Neural progenitor cell (in vitro differentiated cells): ENCODE measurements around the gene NPFFR2.

Source experiments
- CTCF ChIP-seq: fragments of 200-600 bp; sonication (generic); IDR thresholded peaks from 2 replicates; pipeline ENCODE4 v1.5.1; 2017; ENCODE audit warnings: antibody characterized with exemption, mild to moderate bottlenecking
- EZH2phosphoT487 ChIP-seq: fragments of 200-600 bp; sonication (generic); IDR thresholded peaks from 2 replicates; pipeline ENCODE4 v1.6.1; 2017; ENCODE audit warnings: antibody characterized with exemption

DNA sequence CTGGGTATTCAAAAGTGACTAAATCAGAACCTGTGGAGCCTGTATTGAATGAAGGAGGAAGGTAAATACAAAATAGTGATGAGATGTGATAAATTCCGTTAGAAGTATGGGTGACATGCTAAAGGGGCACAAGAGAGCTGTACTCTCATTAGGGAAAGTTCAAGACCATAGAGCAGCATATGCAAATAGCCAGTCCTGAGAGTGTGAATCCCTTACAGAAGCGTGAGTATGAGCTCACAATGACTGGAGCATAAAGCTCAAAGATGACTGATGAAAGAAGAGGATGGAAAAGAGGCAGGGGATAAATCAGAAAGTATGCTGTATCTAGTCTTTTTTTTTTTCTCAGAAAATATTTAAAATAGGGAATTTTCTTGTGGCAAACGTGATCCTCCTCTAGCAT is 12.1 kb upstream of the NPFFR2 start:
- no peak for TF ChIP-seq CTCF
- TF ChIP-seq EZH2phosphoT487: no peak
